HepG2 (cell line): ENCODE results near the gene HSP90AB1. TPM values are rescaled to one million over a fixed set of nuclear protein-coding genes. Genes with fewer than 3 reads are reported as not detected.

Source experiments
- ATM ChIP-seq: fragments of 450-650 bp; IDR thresholded peaks from 2 replicates; pipeline ENCODE4 v1.7.1; 2017; ENCODE audit warnings: mild to moderate bottlenecking, borderline replicate concordance
- CBX2 ChIP-seq, 2 experiments: fragments of 200-600 bp in 1 of 2; sonication (generic); formaldehyde crosslinking in 1 of 2; IDR thresholded peaks; 2 replicates each; pipeline versions ENCODE4 v1.7.0 to v1.8.1; 2018 to 2022; ENCODE audit warnings: low read depth in 2 of 2, low read length in 1 of 2, mild to moderate bottlenecking in 1 of 2, missing genetic modification reagents in 1 of 2
- HDAC2 ChIP-seq: sonication (generic); formaldehyde crosslinking; IDR thresholded peaks from 2 replicates; pipeline ENCODE4 v1.4.0; 2020; ENCODE audit warnings: missing genetic modification reagents
- HOXA5 ChIP-seq: sonication (generic); formaldehyde crosslinking; IDR thresholded peaks from 2 replicates; pipeline ENCODE4 v1.4.0; 2020; ENCODE audit warnings: missing genetic modification reagents
- NFE2 ChIP-seq: sonication (generic); formaldehyde crosslinking; IDR thresholded peaks from 2 replicates; pipeline ENCODE4 v1.4.0; 2020; ENCODE audit warnings: missing genetic modification reagents
- RXRA ChIP-seq: sonication (generic); formaldehyde crosslinking; IDR thresholded peaks from 2 replicates; pipeline ENCODE4 v1.5.1; 2020; ENCODE audit warnings: missing genetic modification reagents
- SALL2 ChIP-seq: sonication (generic); formaldehyde crosslinking; IDR thresholded peaks from 2 replicates; pipeline ENCODE4 v1.8.1; 2023; ENCODE audit warnings: mild to moderate bottlenecking, missing genetic modification reagents, inconsistent platforms
- SATB2 ChIP-seq: sonication (generic); formaldehyde crosslinking; IDR thresholded peaks from 2 replicates; pipeline ENCODE4 v1.5.0; 2020; ENCODE audit warnings: missing genetic modification reagents
- ZBTB38 ChIP-seq: sonication (generic); formaldehyde crosslinking; IDR thresholded peaks from 2 replicates; pipeline ENCODE4 v1.5.1; 2020; ENCODE audit warnings: mild to moderate bottlenecking, missing genetic modification reagents
- ZNF331 ChIP-seq: sonication (generic); formaldehyde crosslinking; IDR thresholded peaks from 2 replicates; pipeline ENCODE4 v1.4.0; 2020; ENCODE audit warnings: missing genetic modification reagents
- ZNF441 ChIP-seq: sonication (generic); formaldehyde crosslinking; IDR thresholded peaks from 2 replicates; pipeline ENCODE4 v1.7.0; 2021; ENCODE audit warnings: missing genetic modification reagents, borderline replicate concordance
- ZNF460 ChIP-seq: sonication (generic); formaldehyde crosslinking; IDR thresholded peaks from 2 replicates; pipeline ENCODE4 v1.5.1; 2020; ENCODE audit warnings: missing genetic modification reagents, mild to moderate bottlenecking, borderline replicate concordance
- ZNF549 ChIP-seq: sonication (generic); formaldehyde crosslinking; IDR thresholded peaks from 2 replicates; pipeline ENCODE4 v1.5.0; 2020; ENCODE audit warnings: missing genetic modification reagents
- ZNF550 ChIP-seq: sonication (generic); formaldehyde crosslinking; IDR thresholded peaks from 2 replicates; pipeline ENCODE4 v1.4.0; 2020; ENCODE audit warnings: mild to moderate bottlenecking, missing genetic modification reagents, borderline replicate concordance
- ZNF776 ChIP-seq: sonication (generic); formaldehyde crosslinking; IDR thresholded peaks from 2 replicates; pipeline ENCODE4 v1.4.0; 2020; ENCODE audit warnings: mild to moderate bottlenecking, missing genetic modification reagents
- polyA plus RNA-seq, 8 experiments: library from polyadenylated mRNA; depleted of rRNA in 3 of 8; stranded (reverse) in 7 of 8; unstranded in 1 of 8; fragments of >200 nt; fragmentation: Illumina TruSeq in 4 of 8; extraction: Trizol in 4 of 8; gene quantifications; 2 replicates each; pipeline versions ENCODE4 v1.2.1 to v1.2.3, GENCODE V29; 2011 to 2016; ENCODE audit warnings: low read depth in 4 of 8, missing spikeins in 1 of 8, mixed read lengths in 1 of 8; ENCODE audit not compliant: insufficient read depth in 1 of 8
- total RNA-seq, 5 experiments: library from RNA; depleted of rRNA; stranded (reverse); fragments of >200 nt; fragmentation: Illumina TruSeq; extraction: Trizol; gene quantifications; 2 replicates each; pipeline ENCODE4 v1.2.3, GENCODE V29; 2016; ENCODE audit warnings: low read depth in 1 of 5
- TF ChIP-seq, protein P1 (sequence below), 2 experiments: IDR thresholded peaks; 2 replicates each; pipeline ENCODE4 v1.6.1; 2011 to 2012; ENCODE audit warnings: low read length in 2 of 2, borderline replicate concordance in 1 of 2, low read depth in 1 of 2, mild to moderate bottlenecking in 1 of 2, moderate library complexity in 1 of 2
- TF ChIP-seq, protein P2 (sequence below): IDR thresholded peaks from 2 replicates; pipeline ENCODE4 v1.6.1; 2016; ENCODE audit warnings: mild to moderate bottlenecking, missing biosample characterization, missing genetic modification reagents
- TF ChIP-seq, protein P3 (sequence below): sonication (generic); formaldehyde crosslinking; IDR thresholded peaks from 2 replicates; pipeline ENCODE4 v1.9.0; 2021; ENCODE audit warnings: missing genetic modification reagents, borderline replicate concordance
- TF ChIP-seq, protein P4 (sequence below): sonication (generic); formaldehyde crosslinking; IDR thresholded peaks from 2 replicates; pipeline ENCODE4 v1.8.0; 2022; ENCODE audit warnings: mild to moderate bottlenecking, missing genetic modification reagents
- TF ChIP-seq, protein P5 (sequence below): sonication (generic); formaldehyde crosslinking; IDR thresholded peaks from 2 replicates; pipeline ENCODE4 v1.4.0; 2020; ENCODE audit warnings: missing genetic modification reagents

HSP90AB1 gene
- total and polyA plus RNA-seq, 2 of the 13 experiments (the other 11 are each of a cell fraction or from before 2014, with no cell fraction given), result 1,325 to 1,472 TPM

DNA sequence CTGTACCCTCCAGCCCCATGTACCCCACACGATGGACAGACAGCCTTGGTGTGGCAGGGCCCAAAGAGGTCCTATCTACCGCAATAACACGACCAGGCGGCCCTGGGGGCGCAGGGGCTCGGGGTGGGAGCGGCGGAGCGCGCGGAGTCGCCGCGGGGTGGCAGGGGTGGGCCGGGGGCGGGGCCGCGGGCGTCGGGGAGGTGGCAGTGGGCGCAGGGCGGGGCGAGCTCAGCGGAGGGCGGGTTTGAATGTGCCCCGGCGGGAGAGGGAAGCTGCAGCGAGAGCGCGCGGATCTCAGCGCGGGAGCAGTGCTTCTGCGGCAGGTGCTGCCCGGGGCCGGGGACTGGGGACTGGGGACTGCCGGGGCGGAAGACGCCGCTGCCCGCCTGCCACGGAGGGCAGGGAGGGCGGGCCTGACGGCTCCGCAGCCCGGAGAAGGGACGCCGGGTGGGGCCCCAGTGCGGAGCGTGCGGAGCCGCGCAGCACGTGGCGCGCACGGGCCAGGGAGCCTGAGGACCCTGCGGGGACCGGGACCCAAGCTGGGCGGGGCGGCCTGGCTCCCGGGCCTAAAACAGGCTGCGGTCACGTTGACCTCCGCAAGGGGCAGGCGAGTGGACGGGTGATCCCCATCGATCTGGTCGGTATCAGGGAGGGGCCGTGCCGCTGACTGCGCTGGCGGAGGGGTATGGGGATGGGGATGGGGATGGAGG, 23.4 kb upstream of the HSP90AB1 start, which contains the start of gene SLC29A1 (continued):
- TF ChIP-seq, protein P1, sequence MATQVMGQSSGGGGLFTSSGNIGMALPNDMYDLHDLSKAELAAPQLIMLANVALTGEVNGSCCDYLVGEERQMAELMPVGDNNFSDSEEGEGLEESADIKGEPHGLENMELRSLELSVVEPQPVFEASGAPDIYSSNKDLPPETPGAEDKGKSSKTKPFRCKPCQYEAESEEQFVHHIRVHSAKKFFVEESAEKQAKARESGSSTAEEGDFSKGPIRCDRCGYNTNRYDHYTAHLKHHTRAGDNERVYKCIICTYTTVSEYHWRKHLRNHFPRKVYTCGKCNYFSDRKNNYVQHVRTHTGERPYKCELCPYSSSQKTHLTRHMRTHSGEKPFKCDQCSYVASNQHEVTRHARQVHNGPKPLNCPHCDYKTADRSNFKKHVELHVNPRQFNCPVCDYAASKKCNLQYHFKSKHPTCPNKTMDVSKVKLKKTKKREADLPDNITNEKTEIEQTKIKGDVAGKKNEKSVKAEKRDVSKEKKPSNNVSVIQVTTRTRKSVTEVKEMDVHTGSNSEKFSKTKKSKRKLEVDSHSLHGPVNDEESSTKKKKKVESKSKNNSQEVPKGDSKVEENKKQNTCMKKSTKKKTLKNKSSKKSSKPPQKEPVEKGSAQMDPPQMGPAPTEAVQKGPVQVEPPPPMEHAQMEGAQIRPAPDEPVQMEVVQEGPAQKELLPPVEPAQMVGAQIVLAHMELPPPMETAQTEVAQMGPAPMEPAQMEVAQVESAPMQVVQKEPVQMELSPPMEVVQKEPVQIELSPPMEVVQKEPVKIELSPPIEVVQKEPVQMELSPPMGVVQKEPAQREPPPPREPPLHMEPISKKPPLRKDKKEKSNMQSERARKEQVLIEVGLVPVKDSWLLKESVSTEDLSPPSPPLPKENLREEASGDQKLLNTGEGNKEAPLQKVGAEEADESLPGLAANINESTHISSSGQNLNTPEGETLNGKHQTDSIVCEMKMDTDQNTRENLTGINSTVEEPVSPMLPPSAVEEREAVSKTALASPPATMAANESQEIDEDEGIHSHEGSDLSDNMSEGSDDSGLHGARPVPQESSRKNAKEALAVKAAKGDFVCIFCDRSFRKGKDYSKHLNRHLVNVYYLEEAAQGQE (IDR thresholded peaks at IDR 0.05; ENCODE audit: borderline replicate concordance in 1 of 2, low read depth in 1 of 2, low read length in 2 of 2), result no peak
- TF ChIP-seq, protein P2, sequence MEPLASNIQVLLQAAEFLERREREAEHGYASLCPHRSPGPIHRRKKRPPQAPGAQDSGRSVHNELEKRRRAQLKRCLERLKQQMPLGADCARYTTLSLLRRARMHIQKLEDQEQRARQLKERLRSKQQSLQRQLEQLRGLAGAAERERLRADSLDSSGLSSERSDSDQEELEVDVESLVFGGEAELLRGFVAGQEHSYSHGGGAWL (CRISPR knock-in tag), result peak; percentile 88
- TF ChIP-seq ZNF776 (CRISPR knock-in tag) (no peak), NFE2 (CRISPR knock-in tag) (no peak), SALL2 (CRISPR knock-in tag) (peak; percentile 71; the same call in 1 of the 2 replicates), HOXA5 (peak; percentile 74; the same call in 1 of the 2 replicates), SATB2 (0 out of 2 replicates have a peak, but pooled peaks have one; percentile 26), CBX2 (IDR thresholded peaks at IDR 0.05; ENCODE audit: low read depth, low read length) (no peak), CBX2 (CRISPR knock-in tag; IDR thresholded peaks at IDR 0.05; ENCODE audit: low read depth) (0 out of 2 replicates have a peak, but pooled peaks have one; percentile 20), RXRA (0 out of 2 replicates have a peak, but pooled peaks have one; percentile 24), ZNF550 (CRISPR knock-in tag) (no peak; the same call in 1 of the 2 replicates), ATM (no peak), ZNF460 (CRISPR knock-in tag) (no peak), ZBTB38 (CRISPR knock-in tag) (no peak; the same call in 1 of the 2 replicates), HDAC2 (CRISPR knock-in tag) (peak; percentile 48; the same call in 1 of the 2 replicates), ZNF441 (CRISPR knock-in tag) (peak; percentile 54; the same call in 1 of the 2 replicates), ZNF549 (CRISPR knock-in tag) (peak; percentile 73; the same call in 1 of the 2 replicates), ZNF331 (CRISPR knock-in tag) (peak; percentile 46; the same call in 1 of the 2 replicates)
- TF ChIP-seq, protein P3, sequence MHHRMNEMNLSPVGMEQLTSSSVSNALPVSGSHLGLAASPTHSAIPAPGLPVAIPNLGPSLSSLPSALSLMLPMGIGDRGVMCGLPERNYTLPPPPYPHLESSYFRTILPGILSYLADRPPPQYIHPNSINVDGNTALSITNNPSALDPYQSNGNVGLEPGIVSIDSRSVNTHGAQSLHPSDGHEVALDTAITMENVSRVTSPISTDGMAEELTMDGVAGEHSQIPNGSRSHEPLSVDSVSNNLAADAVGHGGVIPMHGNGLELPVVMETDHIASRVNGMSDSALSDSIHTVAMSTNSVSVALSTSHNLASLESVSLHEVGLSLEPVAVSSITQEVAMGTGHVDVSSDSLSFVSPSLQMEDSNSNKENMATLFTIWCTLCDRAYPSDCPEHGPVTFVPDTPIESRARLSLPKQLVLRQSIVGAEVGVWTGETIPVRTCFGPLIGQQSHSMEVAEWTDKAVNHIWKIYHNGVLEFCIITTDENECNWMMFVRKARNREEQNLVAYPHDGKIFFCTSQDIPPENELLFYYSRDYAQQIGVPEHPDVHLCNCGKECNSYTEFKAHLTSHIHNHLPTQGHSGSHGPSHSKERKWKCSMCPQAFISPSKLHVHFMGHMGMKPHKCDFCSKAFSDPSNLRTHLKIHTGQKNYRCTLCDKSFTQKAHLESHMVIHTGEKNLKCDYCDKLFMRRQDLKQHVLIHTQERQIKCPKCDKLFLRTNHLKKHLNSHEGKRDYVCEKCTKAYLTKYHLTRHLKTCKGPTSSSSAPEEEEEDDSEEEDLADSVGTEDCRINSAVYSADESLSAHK, result no peak
- TF ChIP-seq, protein P4, sequence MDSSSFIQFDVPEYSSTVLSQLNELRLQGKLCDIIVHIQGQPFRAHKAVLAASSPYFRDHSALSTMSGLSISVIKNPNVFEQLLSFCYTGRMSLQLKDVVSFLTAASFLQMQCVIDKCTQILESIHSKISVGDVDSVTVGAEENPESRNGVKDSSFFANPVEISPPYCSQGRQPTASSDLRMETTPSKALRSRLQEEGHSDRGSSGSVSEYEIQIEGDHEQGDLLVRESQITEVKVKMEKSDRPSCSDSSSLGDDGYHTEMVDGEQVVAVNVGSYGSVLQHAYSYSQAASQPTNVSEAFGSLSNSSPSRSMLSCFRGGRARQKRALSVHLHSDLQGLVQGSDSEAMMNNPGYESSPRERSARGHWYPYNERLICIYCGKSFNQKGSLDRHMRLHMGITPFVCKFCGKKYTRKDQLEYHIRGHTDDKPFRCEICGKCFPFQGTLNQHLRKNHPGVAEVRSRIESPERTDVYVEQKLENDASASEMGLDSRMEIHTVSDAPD, result no peak
- TF ChIP-seq, protein P5, sequence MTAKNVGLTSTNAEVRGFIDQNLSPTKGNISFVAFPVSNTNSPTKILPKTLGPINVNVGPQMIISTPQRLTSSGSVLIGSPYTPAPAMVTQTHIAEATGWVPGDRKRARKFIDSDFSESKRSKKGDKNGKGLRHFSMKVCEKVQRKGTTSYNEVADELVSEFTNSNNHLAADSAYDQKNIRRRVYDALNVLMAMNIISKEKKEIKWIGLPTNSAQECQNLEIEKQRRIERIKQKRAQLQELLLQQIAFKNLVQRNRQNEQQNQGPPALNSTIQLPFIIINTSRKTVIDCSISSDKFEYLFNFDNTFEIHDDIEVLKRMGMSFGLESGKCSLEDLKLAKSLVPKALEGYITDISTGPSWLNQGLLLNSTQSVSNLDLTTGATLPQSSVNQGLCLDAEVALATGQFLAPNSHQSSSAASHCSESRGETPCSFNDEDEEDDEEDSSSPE (CRISPR knock-in tag), result peak; percentile 92
